HG02623 (cell line): Measurements from ENCODE around the gene KCNIP4.
A peak's percentile ranks its signal among the peaks of the same experiment; 100 is the strongest.
"Not testable (repeated sequence)": the region's sequence is repeated elsewhere in the genome, so short reads cannot be mapped to it uniquely, and the experiment has no call there.

Source experiments
- ATAC-seq: cut with Tn5 transposase; IDR thresholded peaks from one replicate; pipeline ENCODE4 v1.9.1; 2021; ENCODE audit warnings: moderate library complexity; ENCODE audit not compliant: unreplicated experiment

The KCNIP4 gene

GRCh38 chr4:21948347-21949072 is at the start of gene KCNIP4:
Gene KCNIP4, minus strand, starts transcription at chr4:21948772.
- ATAC-seq, result no peak

GRCh38 chr4:21996618-21997017 is 48.0 kb upstream of the KCNIP4 start:
- ATAC-seq, result not testable (repeated sequence)

GRCh38 chr4:21992330-21992729 is 43.8 kb upstream of the KCNIP4 start:
- no peak for ATAC-seq

- no peak for ATAC-seq
These were observed 43.0 kb upstream of the KCNIP4 start for GRCh38 chr4:21991562-21991961.

- no peak for ATAC-seq
These were observed 42.5 kb upstream of the KCNIP4 start for GRCh38 chr4:21991050-21991449.

GRCh38 chr4:21989351-21989750 is 40.8 kb upstream of the KCNIP4 start:
- ATAC-seq, result no peak

GRCh38 chr4:21986307-21986706 is 37.7 kb upstream of the KCNIP4 start:
- no peak for ATAC-seq

- ATAC-seq, result no peak
These were observed 33.5 kb upstream of the KCNIP4 start for GRCh38 chr4:21982087-21982486.

- ATAC-seq, result no peak
These were observed 30.6 kb upstream of the KCNIP4 start for GRCh38 chr4:21979196-21979595.

- no peak for ATAC-seq
These were observed 27.6 kb upstream of the KCNIP4 start for GRCh38 chr4:21976166-21976565.

GRCh38 chr4:21973850-21974249 is 25.3 kb upstream of the KCNIP4 start:
- ATAC-seq, result no peak

GRCh38 chr4:21964762-21965319 is 16.3 kb upstream of the KCNIP4 start:
- no peak for ATAC-seq

- ATAC-seq, result no peak
These were observed 14.1 kb upstream of the KCNIP4 start for GRCh38 chr4:21962691-21963090.

GRCh38 chr4:21960793-21961192 is 12.2 kb upstream of the KCNIP4 start:
- no peak for ATAC-seq

- ATAC-seq, result no peak
These were observed 6.3 kb upstream of the KCNIP4 start for GRCh38 chr4:21954916-21955315.

- ATAC-seq, result no peak
These were observed 5.1 kb upstream of the KCNIP4 start for GRCh38 chr4:21953653-21954052.

GRCh38 chr4:21952549-21952948 is 4.0 kb upstream of the KCNIP4 start:
- ATAC-seq, result peak; percentile 67

- no peak for ATAC-seq
These were observed 493 bp upstream of the KCNIP4 start for GRCh38 chr4:21949073-21949457.

GRCh38 chr4:21947791-21948346 is 703 bp downstream of the KCNIP4 start:
- no peak for ATAC-seq

GRCh38 chr4:21946858-21947257 is 1.7 kb downstream of the KCNIP4 start:
- ATAC-seq, result no peak

- ATAC-seq, result no peak
These were observed 26.9 kb downstream of the KCNIP4 start for GRCh38 chr4:21921526-21922180.

GRCh38 chr4:21915761-21916160 is 32.8 kb downstream of the KCNIP4 start:
- ATAC-seq, result no peak
